H9 (cell line): ENCODE measurements around the gene USP46. TPM values are rescaled to one million over a fixed set of nuclear protein-coding genes. Genes with fewer than 3 reads are reported as not detected.

Experiments used
- DNase-seq: peaks from one replicate; pipeline ENCODE4 v3.0.0-alpha.2; 2017
- H2AFZ ChIP-seq: one replicate; pipeline ENCODE4 v1.6.1; 2013; ENCODE audit warnings: mild to moderate bottlenecking, low read length, control low read depth, moderate library complexity
- H2AK5ac ChIP-seq: 2 replicates; pipeline ENCODE4 v1.6.1; 2013; ENCODE audit warnings: low read length, control low read depth, mixed read lengths; ENCODE audit not compliant: insufficient read length
- H2BK120ac ChIP-seq: one replicate; pipeline ENCODE4 v1.6.1; 2013; ENCODE audit warnings: low read depth, mild to moderate bottlenecking, low read length, control low read depth, inconsistent platforms; ENCODE audit not compliant: poor library complexity, severe bottlenecking
- H2BK12ac ChIP-seq: 2 replicates; pipeline ENCODE4 v1.6.1; 2013; ENCODE audit warnings: low read length, control low read depth, mixed read lengths, low read depth; ENCODE audit not compliant: insufficient read length
- H2BK15ac ChIP-seq: 2 replicates; pipeline ENCODE4 v1.6.1; 2013; ENCODE audit warnings: low read depth, low read length, control low read depth
- H2BK20ac ChIP-seq: one replicate; pipeline ENCODE4 v1.6.1; 2013; ENCODE audit warnings: low read depth, mild to moderate bottlenecking, low read length, control low read depth, inconsistent platforms; ENCODE audit not compliant: poor library complexity, severe bottlenecking
- H2BK5ac ChIP-seq: 2 replicates; pipeline ENCODE4 v1.6.1; 2013; ENCODE audit warnings: low read length, control low read depth, mixed read lengths; ENCODE audit not compliant: insufficient read length
- H3K14ac ChIP-seq: 2 replicates; pipeline ENCODE4 v1.6.1; 2013; ENCODE audit warnings: low read length, control low read depth; ENCODE audit not compliant: insufficient read depth
- H3K18ac ChIP-seq: 2 replicates; pipeline ENCODE4 v1.6.1; 2013; ENCODE audit warnings: low read depth, mild to moderate bottlenecking, mixed read lengths, low read length, control low read depth; ENCODE audit not compliant: insufficient read length
- H3K23ac ChIP-seq: 2 replicates; pipeline ENCODE4 v1.6.1; 2013; ENCODE audit warnings: low read length, control low read depth, mixed read lengths, low read depth; ENCODE audit not compliant: insufficient read length
- H3K23me2 ChIP-seq: 2 replicates; pipeline ENCODE4 v1.6.1; 2013; ENCODE audit warnings: low read depth, mild to moderate bottlenecking, mixed read lengths, low read length, control low read depth; ENCODE audit not compliant: insufficient read length, poor library complexity, severe bottlenecking
- H3K27ac ChIP-seq: 2 replicates; pipeline ENCODE4 v1.5.1; 2013; ENCODE audit warnings: low read length, control low read depth, mixed read lengths, low read depth; ENCODE audit not compliant: insufficient read length
- H3K27me3 ChIP-seq: 2 replicates; pipeline ENCODE4 v1.6.1; 2013; ENCODE audit warnings: low read length, control low read depth, inconsistent platforms; ENCODE audit not compliant: insufficient read depth
- H3K4ac ChIP-seq: 2 replicates; pipeline ENCODE4 v1.6.1; 2013; ENCODE audit warnings: low read depth, mild to moderate bottlenecking, control low read depth, inconsistent platforms, low read length, moderate library complexity
- H3K4me1 ChIP-seq: 2 replicates; pipeline ENCODE4 v1.6.1; 2013; ENCODE audit warnings: low read length, control low read depth, inconsistent platforms; ENCODE audit not compliant: insufficient read depth
- H3K4me2 ChIP-seq: 2 replicates; pipeline ENCODE4 v1.6.1; 2013; ENCODE audit warnings: low read length, control low read depth, mixed read lengths; ENCODE audit not compliant: insufficient read length, insufficient read depth
- H3K56ac ChIP-seq: 2 replicates; pipeline ENCODE4 v1.6.1; 2013; ENCODE audit warnings: low read depth, mild to moderate bottlenecking, mixed read lengths, low read length, control low read depth; ENCODE audit not compliant: insufficient read length
- H3K79me1 ChIP-seq: 2 replicates; pipeline ENCODE4 v1.6.1; 2013; ENCODE audit warnings: low read depth, mild to moderate bottlenecking, moderate library complexity, low read length, control low read depth, inconsistent platforms; ENCODE audit not compliant: insufficient read depth, poor library complexity, severe bottlenecking
- H3K79me2 ChIP-seq: 2 replicates; pipeline ENCODE4 v1.6.1; 2013; ENCODE audit warnings: low read length, control low read depth, inconsistent platforms; ENCODE audit not compliant: insufficient read depth
- H3K9ac ChIP-seq: 2 replicates; pipeline ENCODE4 v1.6.1; 2013; ENCODE audit warnings: low read length, control low read depth, mixed read lengths; ENCODE audit not compliant: insufficient read length; ENCODE audit errors: extremely low read depth
- H3K9me3 ChIP-seq: one replicate; pipeline ENCODE4 v1.6.1; 2013; ENCODE audit warnings: low read depth, low read length, inconsistent platforms; ENCODE audit not compliant: control insufficient read depth
- H3T11ph ChIP-seq: one replicate; pipeline ENCODE4 v1.6.1; 2013; ENCODE audit warnings: mild to moderate bottlenecking, low read length, control low read depth, inconsistent platforms
- H4K20me1 ChIP-seq: one replicate; pipeline ENCODE4 v1.6.1; 2013; ENCODE audit not compliant: control insufficient read depth, insufficient read length, insufficient read depth
- H4K5ac ChIP-seq: 2 replicates; pipeline ENCODE4 v1.6.1; 2013; ENCODE audit warnings: low read depth, mild to moderate bottlenecking, mixed read lengths, low read length, control low read depth; ENCODE audit not compliant: insufficient read length
- H4K8ac ChIP-seq: replicated peaks from 2 replicates; pipeline ENCODE4 v1.6.1; 2013; ENCODE audit warnings: low read length, control low read depth, mixed read lengths, low read depth; ENCODE audit not compliant: insufficient read length
- H4K91ac ChIP-seq: 2 replicates; pipeline ENCODE4 v1.6.1; 2013; ENCODE audit warnings: low read depth, mild to moderate bottlenecking, moderate library complexity, mixed read lengths, low read length, control low read depth; ENCODE audit not compliant: insufficient read length
- H3K27ac Mint-ChIP-seq, 3 experiments: 2 replicates in 2 of 3; 3 replicates in 1 of 3; pipeline ENCODE4 v1.8.0; 2020 to 2021; ENCODE audit warnings: mixed read lengths in 3 of 3, mild to moderate bottlenecking in 1 of 3, moderate library complexity in 1 of 3
- H3K27me3 Mint-ChIP-seq: 2 replicates; pipeline ENCODE4 v1.8.0; 2021; ENCODE audit warnings: low read depth, mild to moderate bottlenecking, moderate library complexity, mixed read lengths
- H3K36me3 Mint-ChIP-seq, 3 experiments: 2 replicates in 2 of 3; 3 replicates in 1 of 3; pipeline ENCODE4 v1.8.0; 2020 to 2021; ENCODE audit warnings: low read depth in 3 of 3, mixed read lengths in 3 of 3; ENCODE audit not compliant: insufficient read depth in 1 of 3
- H3K4me1 Mint-ChIP-seq, 2 experiments: 2 replicates each; pipeline ENCODE4 v1.8.0; 2020; ENCODE audit warnings: mixed read lengths in 2 of 2
- H3K4me3 Mint-ChIP-seq, 2 experiments: 2 replicates in 1 of 2; 3 replicates in 1 of 2; pipeline ENCODE4 v1.8.0; 2020 to 2021; ENCODE audit warnings: mild to moderate bottlenecking in 2 of 2, mixed read lengths in 2 of 2, moderate library complexity in 1 of 2
- H3K9me3 Mint-ChIP-seq, 2 experiments: 2 replicates in 1 of 2; 3 replicates in 1 of 2; pipeline ENCODE4 v1.8.0; 2020; ENCODE audit warnings: mild to moderate bottlenecking in 2 of 2, mixed read lengths in 2 of 2, moderate library complexity in 1 of 2
- CTCF ChIP-seq: fragments of 200-600 bp; sonication (generic); conservative IDR thresholded peaks from 3 replicates; pipeline ENCODE4 v1.8.0; 2021; ENCODE audit warnings: antibody characterized with exemption, mild to moderate bottlenecking
- WGBS: extraction: QIAGEN DNeasy Blood & Tissue Kit; methylation state at CpG from one replicate; pipeline ENCODE4 v1.1.7; 2013; ENCODE audit warnings: missing lambda C conversion rate, low lambda C conversion rate, mixed read lengths; ENCODE audit not compliant: insufficient read length; ENCODE audit errors: extremely low coverage; 5-methylcytosine and 5-hydroxymethylcytosine counted together
- total RNA-seq: library from RNA; stranded (reverse); gene quantifications from 2 replicates; pipeline ENCODE4 v1.2.1, GENCODE V29; 2021

USP46 gene
- total RNA-seq, 1 experiment from 2014 or later: 59.8 TPM

GRCh38 chr4:52604215-52604614 is 54.9 kb downstream of the USP46 start:
- no peak overlapping the region for H4K5ac ChIP-seq
- WGBS: no CpG with 5 or more reads among the region's 3 CpGs
- no peaks in the 10 kb centered on the region for H3K23me2 ChIP-seq
- no peak overlapping the region for H4K91ac ChIP-seq
- no peak overlapping the region for H2BK15ac ChIP-seq
- H3K27ac ChIP-seq: no peak overlapping the region
- no peak overlapping the region for H3K56ac ChIP-seq
- no peaks in the 10 kb centered on the region for H3K27me3 ChIP-seq
- TF ChIP-seq CTCF: no peak
- no peak overlapping the region for H2BK120ac ChIP-seq
- H4K20me1 ChIP-seq: no peaks in the 10 kb centered on the region
- H3K18ac ChIP-seq: no peak overlapping the region
- no peak overlapping the region for H4K8ac ChIP-seq
- H2BK12ac ChIP-seq: no peak overlapping the region
- no peaks in the 10 kb centered on the region for H3K27me3 Mint-ChIP-seq
- no peak overlapping the region for H3K4ac ChIP-seq
- no peaks in the 10 kb centered on the region for H3K9me3 ChIP-seq
- no peak overlapping the region for H2AFZ ChIP-seq
- peaks cover 9 to 18% of the 10 kb centered on the region in 2 experiments for H3K4me1 Mint-ChIP-seq
- H3K27ac Mint-ChIP-seq: 0 out of 7 replicates have a peak overlapping the region, but pooled peaks of 1 of the 3 experiments have one; percentile 36
- H3K4me1 ChIP-seq: no peaks in the 10 kb centered on the region
- no peak overlapping the region for H2BK20ac ChIP-seq
- H2BK5ac ChIP-seq: no peak overlapping the region
- no peaks in the 10 kb centered on the region for H3K79me1 ChIP-seq
- no peak overlapping the region for H3K4me2 ChIP-seq
- H3K4me3 Mint-ChIP-seq: no peak overlapping the region
- no peak overlapping the region for H2AK5ac ChIP-seq
- DNase-seq: no peak
- H3T11ph ChIP-seq: no peak overlapping the region
- no peaks in the 10 kb centered on the region; a peak in 1 of 5 replicates for H3K9me3 Mint-ChIP-seq
- no peak overlapping the region for H3K23ac ChIP-seq
- peaks cover 52 to 81% (median 75%) of the 10 kb centered on the region in 3 experiments; a peak in 6 of 7 replicates for H3K36me3 Mint-ChIP-seq
- H3K9ac ChIP-seq: no peak overlapping the region
- H3K14ac ChIP-seq: no peak overlapping the region
- H3K79me2 ChIP-seq: no peaks in the 10 kb centered on the region
